Left ventricle myocardium inferior (tissue), 1 donor: ENCODE data around the gene ARHGEF26. TPM values are rescaled to one million over a fixed set of nuclear protein-coding genes. Genes with fewer than 3 reads are reported as not detected.

Experiments used
- DNase-seq: peaks from one replicate; pipeline ENCODE4 v3.0.0-alpha.2; 2020
- H3K27ac ChIP-seq: fragments of 200-600 bp; replicated peaks from 2 replicates; pipeline ENCODE4 v1.8.0; 2021
- H3K27me3 ChIP-seq: fragments of 200-600 bp; 2 replicates; pipeline ENCODE4 v1.8.0; 2021; ENCODE audit warnings: low read depth
- H3K36me3 ChIP-seq: fragments of 200-600 bp; 2 replicates; pipeline ENCODE4 v1.8.0; 2021
- H3K4me1 ChIP-seq: fragments of 200-600 bp; 2 replicates; pipeline ENCODE4 v1.8.0; 2021
- H3K4me3 ChIP-seq: fragments of 200-600 bp; 2 replicates; pipeline ENCODE4 v1.8.0; 2021; ENCODE audit warnings: mild to moderate bottlenecking, moderate library complexity
- H3K9me3 ChIP-seq: fragments of 200-600 bp; replicated peaks from 2 replicates; pipeline ENCODE4 v1.8.0; 2021
- CTCF ChIP-seq: fragments of 200-600 bp; IDR thresholded peaks from 2 replicates; pipeline ENCODE4 v1.8.0; 2021; ENCODE audit warnings: antibody characterized with exemption, mild to moderate bottlenecking, borderline replicate concordance
- intact Hi-C: fragments of 100-400 bp; cut with micrococcal nuclease; formaldehyde crosslinking; loops from one replicate; pipeline ENCODE4 v1.11.0; 2022
- total RNA-seq: library from RNA; stranded (reverse); fragmentation: NEBNext Ultra II Directional; extraction: Animal tissue kit (Norgen Biotek cat#: 25700); gene quantifications from one replicate; pipeline ENCODE4 v1.2.1, GENCODE V29; 2021
- donor health status: DM: no; HTN: yes; CAD: no; lungs with severe emphysema.

Gene ARHGEF26
- total RNA-seq, 1 donor from 2014 or later, result 1.2 TPM

GRCh38 chr3:154152741-154153140 lies 31.6 kb downstream of the ARHGEF26 start:
- Histone ChIP-seq H3K36me3 (peaks cover 4% of the 10 kb centered on the region), H3K27ac (no peak overlapping the region), H3K4me3 (no peak overlapping the region), H3K9me3 (no peaks in the 10 kb centered on the region), H3K4me1 (no peaks in the 10 kb centered on the region), H3K27me3 (no peaks in the 10 kb centered on the region)
- no peak for DNase-seq
- no peak for TF ChIP-seq CTCF
- intact Hi-C loops, result no loop called here

GRCh38 chr3:154156530-154156929 lies 35.3 kb downstream of the ARHGEF26 start:
- Histone ChIP-seq H3K4me1 (no peaks in the 10 kb centered on the region), H3K27me3 (no peaks in the 10 kb centered on the region), H3K4me3 (no peak overlapping the region), H3K27ac (no peak overlapping the region), H3K9me3 (no peaks in the 10 kb centered on the region), H3K36me3 (peaks cover 4% of the 10 kb centered on the region)
- intact Hi-C loops, result no loop called here
- DNase-seq, result no peak
- no peak for TF ChIP-seq CTCF

- H3K27me3 ChIP-seq, result no peaks in the 10 kb centered on the region
- H3K4me3 ChIP-seq, result no peak overlapping the region
- H3K4me1 ChIP-seq, result no peaks in the 10 kb centered on the region
- intact Hi-C loops, result no loop called here
- H3K9me3 ChIP-seq, result no peaks in the 10 kb centered on the region
- no peak overlapping the region for H3K27ac ChIP-seq
- DNase-seq, result no peak
- no peak for TF ChIP-seq CTCF
- H3K36me3 ChIP-seq, result no peaks in the 10 kb centered on the region
Measured at GRCh38 chr3:154161806-154162205, 40.6 kb downstream of the ARHGEF26 start.

GRCh38 chr3:154164387-154164786 lies 43.2 kb downstream of the ARHGEF26 start:
- TF ChIP-seq CTCF, result no peak
- H3K36me3 ChIP-seq, result no peaks in the 10 kb centered on the region
- H3K4me1 ChIP-seq, result no peaks in the 10 kb centered on the region
- H3K27ac ChIP-seq, result no peak overlapping the region
- H3K4me3 ChIP-seq, result no peak overlapping the region
- DNase-seq, result no peak
- intact Hi-C loops, result no loop called here
- no peaks in the 10 kb centered on the region for H3K27me3 ChIP-seq
- H3K9me3 ChIP-seq, result no peaks in the 10 kb centered on the region

GRCh38 chr3:154168998-154169795 lies 48.0 kb downstream of the ARHGEF26 start:
- H3K4me1 ChIP-seq, result no peaks in the 10 kb centered on the region
- DNase-seq, result no peak
- no peak for TF ChIP-seq CTCF
- no peak overlapping the region for H3K4me3 ChIP-seq
- H3K27ac ChIP-seq, result no peak overlapping the region
- H3K27me3 ChIP-seq, result no peaks in the 10 kb centered on the region
- H3K9me3 ChIP-seq, result no peaks in the 10 kb centered on the region
- intact Hi-C loops, result no loop called here
- H3K36me3 ChIP-seq, result no peaks in the 10 kb centered on the region
